ENCODE data around the gene AACS. TPM values are rescaled to one million over a fixed set of nuclear protein-coding genes. Genes with fewer than 3 reads are reported as not detected.

The AACS gene
- total RNA-seq, 1 experiment from 2014 or later: 46.8 TPM

DNA sequence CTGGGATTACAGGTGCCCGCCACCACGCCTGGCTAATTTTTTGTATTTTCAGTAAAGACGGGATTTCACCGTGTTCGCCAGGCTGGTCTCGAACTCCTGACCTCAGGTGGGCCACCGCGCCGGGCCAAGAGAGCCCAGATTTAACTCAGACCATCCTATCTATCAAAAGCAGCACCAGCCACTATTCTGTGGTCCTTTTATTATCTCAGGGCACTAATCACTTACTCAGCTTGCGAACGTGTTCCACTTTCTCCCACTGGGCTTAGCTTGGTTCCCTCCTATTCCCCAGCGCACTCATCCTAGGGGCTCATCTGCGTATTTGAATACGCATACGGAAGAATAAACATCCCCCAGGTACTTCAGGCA, 16.2 kb upstream of the AACS start:
- peak overlapping the region; percentile 60 for H3K4me2 ChIP-seq

DNA sequence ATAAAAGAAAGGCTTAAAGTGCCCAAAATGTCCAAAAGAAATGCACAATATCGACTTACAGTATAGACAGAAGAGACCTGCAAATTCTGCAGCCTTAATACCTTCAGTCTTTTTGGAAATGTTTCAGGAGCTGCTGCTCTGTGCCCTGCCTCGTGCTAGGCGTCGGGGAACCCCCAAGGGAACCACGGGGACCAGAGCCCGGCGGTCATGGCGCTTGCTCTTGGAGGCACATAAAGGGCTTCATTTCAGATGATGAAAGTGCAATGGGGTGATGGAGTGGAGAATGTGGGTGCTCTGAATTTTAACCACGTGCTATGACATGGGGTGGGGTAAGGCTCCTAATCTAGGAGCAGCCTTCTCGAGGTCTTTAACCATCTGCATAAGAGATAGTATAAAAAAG, 14.8 kb upstream of the AACS start:
- CTCF ChIA-PET: interaction anchor here (0.7 kb wide), 1 partner anchor 15 kb away, joined by 3 read pairs; no protein-coding TSS in a partner anchor
- no peaks in the 10 kb centered on the region for H3K9me3 ChIP-seq (ENCODE audit: insufficient read depth, low read depth)
- H2AFZ ChIP-seq: no peak overlapping the region
- no peaks in the 10 kb centered on the region for H3K79me2 ChIP-seq (ENCODE audit: low read depth)
- POLR2A ChIA-PET (ENCODE audit: unreplicated experiment): no interaction called here
- TF ChIP-seq EZH2 (IDR thresholded peaks at IDR 0.05; ENCODE audit: low read depth): no peak
- TF ChIP-seq, protein P1, sequence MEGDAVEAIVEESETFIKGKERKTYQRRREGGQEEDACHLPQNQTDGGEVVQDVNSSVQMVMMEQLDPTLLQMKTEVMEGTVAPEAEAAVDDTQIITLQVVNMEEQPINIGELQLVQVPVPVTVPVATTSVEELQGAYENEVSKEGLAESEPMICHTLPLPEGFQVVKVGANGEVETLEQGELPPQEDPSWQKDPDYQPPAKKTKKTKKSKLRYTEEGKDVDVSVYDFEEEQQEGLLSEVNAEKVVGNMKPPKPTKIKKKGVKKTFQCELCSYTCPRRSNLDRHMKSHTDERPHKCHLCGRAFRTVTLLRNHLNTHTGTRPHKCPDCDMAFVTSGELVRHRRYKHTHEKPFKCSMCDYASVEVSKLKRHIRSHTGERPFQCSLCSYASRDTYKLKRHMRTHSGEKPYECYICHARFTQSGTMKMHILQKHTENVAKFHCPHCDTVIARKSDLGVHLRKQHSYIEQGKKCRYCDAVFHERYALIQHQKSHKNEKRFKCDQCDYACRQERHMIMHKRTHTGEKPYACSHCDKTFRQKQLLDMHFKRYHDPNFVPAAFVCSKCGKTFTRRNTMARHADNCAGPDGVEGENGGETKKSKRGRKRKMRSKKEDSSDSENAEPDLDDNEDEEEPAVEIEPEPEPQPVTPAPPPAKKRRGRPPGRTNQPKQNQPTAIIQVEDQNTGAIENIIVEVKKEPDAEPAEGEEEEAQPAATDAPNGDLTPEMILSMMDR (conservative IDR thresholded peaks at IDR 0.05): no peak
- H3K9me2 ChIP-seq (ENCODE audit: insufficient read depth): no peaks in the 10 kb centered on the region
- H3K27me3 ChIP-seq (ENCODE audit: insufficient read depth, low read depth): no peaks in the 10 kb centered on the region
- BruUV-seq (replicated peaks): no TSS peak
- no peak overlapping the region for H3K27ac ChIP-seq
- H3F3A ChIP-seq (ENCODE audit: insufficient read depth, low read depth): no peaks in the 10 kb centered on the region
- no peaks in the 10 kb centered on the region for H3K4me1 ChIP-seq (replicated peaks; ENCODE audit: insufficient read depth)
- intact Hi-C loops (cut with micrococcal nuclease; ENCODE audit: unreplicated experiment): no loop called here
- DNase-seq: no peak
- H3K4me2 ChIP-seq: no peak overlapping the region
- H3K36me3 ChIP-seq (ENCODE audit: low read depth): no peaks in the 10 kb centered on the region
- no peaks in the 10 kb centered on the region for H4K20me1 ChIP-seq (ENCODE audit: insufficient read depth)
- no peak overlapping the region for H3K4me3 ChIP-seq

More for the DNA sequence above, 16.2 kb upstream of the AACS start:
- TF ChIP-seq, protein P1 (conservative IDR thresholded peaks at IDR 0.05): no peak
- no peak for TF ChIP-seq EZH2 (IDR thresholded peaks at IDR 0.05; ENCODE audit: low read depth)
- ChIA-PET CTCF (no interaction called here), POLR2A (ENCODE audit: unreplicated experiment) (no interaction called here)
- peak overlapping the region; percentile 49; the same call in 1 of the 2 replicates for H3K4me3 ChIP-seq
- DNase-seq: no peak
- no peaks in the 10 kb centered on the region for H3K79me2 ChIP-seq (ENCODE audit: low read depth)
- H3F3A ChIP-seq (ENCODE audit: insufficient read depth, low read depth): 0 out of 2 replicates have a peak, but pooled peaks cover 4% of the 10 kb centered on the region
- H3K9me3 ChIP-seq (ENCODE audit: insufficient read depth, low read depth): no peaks in the 10 kb centered on the region
- TSS peak; percentile 36 for BruUV-seq (replicated peaks)
- H3K4me1 ChIP-seq (replicated peaks; ENCODE audit: insufficient read depth): no peaks in the 10 kb centered on the region
- intact Hi-C loops (cut with micrococcal nuclease; ENCODE audit: unreplicated experiment): loop anchor here (1.0 kb wide), 1 partner anchor 16 kb away; the partner anchor contains the start of gene AACS
- H3K36me3 ChIP-seq (ENCODE audit: low read depth): no peaks in the 10 kb centered on the region
- no peak overlapping the region for H3K27ac ChIP-seq
- no peaks in the 10 kb centered on the region for H4K20me1 ChIP-seq (ENCODE audit: insufficient read depth)
- H2AFZ ChIP-seq: no peak overlapping the region
- no peaks in the 10 kb centered on the region for H3K9me2 ChIP-seq (ENCODE audit: insufficient read depth)
- no peaks in the 10 kb centered on the region for H3K27me3 ChIP-seq (ENCODE audit: insufficient read depth, low read depth)

DNA sequence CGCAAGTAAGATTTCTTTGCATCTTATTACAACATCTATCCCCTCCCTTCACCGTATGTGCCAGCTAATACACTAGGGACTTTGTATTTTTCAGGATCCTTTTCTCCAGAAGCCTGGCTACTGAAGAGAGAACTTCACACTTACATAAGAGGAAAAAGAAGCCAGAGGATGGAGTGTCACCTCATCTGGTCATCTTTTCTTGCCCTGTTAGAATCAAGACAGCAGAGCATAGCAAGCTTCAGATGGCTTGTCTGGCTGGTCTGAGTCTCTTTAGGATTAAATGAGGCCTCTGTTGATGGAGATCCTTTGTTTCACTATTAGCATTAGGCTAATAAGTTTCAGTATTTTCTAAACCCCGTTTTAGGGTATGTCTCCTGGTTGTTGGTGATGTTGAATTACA, 14.4 kb upstream of the AACS start:
- Histone ChIP-seq H3K9me3 (ENCODE audit: insufficient read depth, low read depth) (no peaks in the 10 kb centered on the region), H3K4me3 (no peak overlapping the region), H3K36me3 (ENCODE audit: low read depth) (no peaks in the 10 kb centered on the region), H3K9me2 (ENCODE audit: insufficient read depth) (no peaks in the 10 kb centered on the region), H3F3A (ENCODE audit: insufficient read depth, low read depth) (no peaks in the 10 kb centered on the region), H3K27me3 (ENCODE audit: insufficient read depth, low read depth) (no peaks in the 10 kb centered on the region), H3K4me2 (no peak overlapping the region), H3K79me2 (ENCODE audit: low read depth) (no peaks in the 10 kb centered on the region), H3K27ac (no peak overlapping the region), H4K20me1 (ENCODE audit: insufficient read depth) (no peaks in the 10 kb centered on the region), H2AFZ (no peak overlapping the region), H3K4me1 (replicated peaks; ENCODE audit: insufficient read depth) (no peaks in the 10 kb centered on the region)
- BruUV-seq (replicated peaks): no TSS peak
- CTCF ChIA-PET: interaction anchor here (0.7 kb wide), 1 partner anchor 15 kb away, joined by 3 read pairs; no protein-coding TSS in a partner anchor
- intact Hi-C loops (cut with micrococcal nuclease; ENCODE audit: unreplicated experiment): no loop called here
- DNase-seq: no peak
- POLR2A ChIA-PET (ENCODE audit: unreplicated experiment): interaction anchor here (0.6 kb wide), 1 partner anchor 127 kb away, joined by 9 read pairs; no protein-coding TSS in a partner anchor
- TF ChIP-seq, protein P1 (conservative IDR thresholded peaks at IDR 0.05): no peak
- no peak for TF ChIP-seq EZH2 (IDR thresholded peaks at IDR 0.05; ENCODE audit: low read depth)
